ENCODE measurements around the gene CELF4. TPM values are rescaled to one million over a fixed set of nuclear protein-coding genes. Genes with fewer than 3 reads are reported as not detected.

CELF4 gene
- total and polyA plus RNA-seq, 10 of the 15 experiments (the other 5 are each of a cell fraction or from before 2014, with no cell fraction given), result 0.03 to 0.32 TPM; not detected in 8

DNA sequence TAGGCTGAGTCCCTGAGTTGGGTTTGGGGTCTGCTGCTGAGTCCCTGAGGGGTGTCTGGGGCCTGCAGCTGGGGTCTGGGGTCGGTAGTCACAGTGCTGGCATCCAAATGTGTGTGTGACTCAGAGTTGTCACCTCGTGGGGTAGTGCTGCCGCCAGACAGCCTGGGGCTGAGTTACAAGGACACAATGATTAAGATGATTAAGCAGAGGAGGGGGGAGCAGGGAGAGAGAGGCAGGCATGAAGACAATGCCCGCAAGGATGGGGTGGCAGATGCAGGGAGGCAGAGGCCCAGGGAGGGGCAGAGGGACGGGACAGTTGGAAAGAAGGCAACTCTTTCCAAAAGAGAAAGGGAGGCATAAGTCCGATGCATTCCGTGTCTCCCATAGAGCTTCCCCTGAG lies 120.2 kb downstream of the CELF4 start:
- no peak overlapping the region for H3K9ac ChIP-seq (ENCODE audit: control insufficient read depth, insufficient read depth, low read length)
- no peaks in the 10 kb centered on the region for H3K79me2 ChIP-seq (ENCODE audit: control insufficient read depth, insufficient read depth, low read length)
- no peaks in the 10 kb centered on the region for H3K9me3 ChIP-seq (replicated peaks; ENCODE audit: control insufficient read depth, insufficient read depth, low read length)
- no peaks in the 10 kb centered on the region for H4K20me1 ChIP-seq (ENCODE audit: control insufficient read depth, insufficient read depth)
- intact Hi-C loops (cut with micrococcal nuclease; ENCODE audit: unreplicated experiment), result no loop called here
- SMC1A ChIA-PET (ENCODE audit: uncharacterized antibody, unreplicated experiment), result no interaction called here
- H3K36me3 ChIP-seq (ENCODE audit: control insufficient read depth in 2 of 2, insufficient read depth in 2 of 2, low read length in 1 of 2), result no peaks in the 10 kb centered on the region
- no peak overlapping the region for H2AFZ ChIP-seq (ENCODE audit: control insufficient read depth, low read depth, low read length)
- no peak overlapping the region for H3K4me2 ChIP-seq (ENCODE audit: control insufficient read depth, insufficient read depth)
- BruUV-seq (replicated peaks), result no TSS peak
- in situ Hi-C loops (cut with MboI), result no loop called here
- CTCF ChIA-PET, result interaction anchor here (0.9 to 1.2 kb wide), 2 partner anchors 92 to 98 kb away, joined by 3 read pairs; no protein-coding TSS in a partner anchor
- H3K27ac ChIP-seq (ENCODE audit: control insufficient read depth, insufficient read depth), result no peak overlapping the region
- POLR2A ChIA-PET, result no interaction called here
- FAIRE-seq (no peak), ATAC-seq (no peak), DNase-seq (ENCODE audit: low read depth, low spot score) (no peak)
- H3K4me3 ChIP-seq, result no peak overlapping the region
- 41% methylated on average over 7 of the region's 7 CpGs for WGBS (ENCODE audit: insufficient coverage, insufficient replicate concordance, low lambda C conversion rate, missing lambda C conversion rate)
- RAD21 ChIA-PET (ENCODE audit: unreplicated experiment), result no interaction called here
- H3K27me3 ChIP-seq (replicated peaks in 1 of 2; ENCODE audit: control insufficient read depth in 2 of 2, insufficient read depth in 2 of 2, low read length in 1 of 2), result peaks cover 0 to 2% of the 10 kb centered on the region in 2 experiments; a peak in 1 of 4 replicates
- TF ChIP-seq TARDBP (IDR thresholded peaks at IDR 0.05; ENCODE audit: borderline replicate concordance) (no peak), RAD21 (IDR thresholded peaks at IDR 0.05; ENCODE audit: insufficient read depth, low read depth, low read length) (no peak), NBN (IDR thresholded peaks at IDR 0.05) (no peak), MXI1 (IDR thresholded peaks at IDR 0.05; ENCODE audit: low read depth, low read length) (no peak), KLF5 (IDR thresholded peaks at IDR 0.05; ENCODE audit: partially characterized antibody) (no peak), CBX3 (IDR thresholded peaks at IDR 0.05; ENCODE audit: borderline replicate concordance, low read depth) (no peak), CEBPB (IDR thresholded peaks at IDR 0.05; ENCODE audit: borderline replicate concordance in 1 of 2, low read depth in 2 of 2, low read length in 2 of 2) (no peak), RBBP5 (conservative IDR thresholded peaks at IDR 0.05) (no peak), BACH1 (IDR thresholded peaks at IDR 0.05; ENCODE audit: borderline replicate concordance) (no peak), SP1 (IDR thresholded peaks at IDR 0.05; ENCODE audit: low read depth, low read length) (no peak), RFX5 (IDR thresholded peaks at IDR 0.05; ENCODE audit: low read depth, low read length) (no peak), NFYA (IDR thresholded peaks at IDR 0.05; ENCODE audit: borderline replicate concordance, low read depth, low read length) (no peak), IRF5 (IDR thresholded peaks at IDR 0.05; ENCODE audit: borderline replicate concordance) (no peak), ZNF207 (IDR thresholded peaks at IDR 0.05; ENCODE audit: borderline replicate concordance) (no peak)
- no peaks in the 10 kb centered on the region; the same call in 1 of the 2 replicates for H3K4me1 ChIP-seq (ENCODE audit: control insufficient read depth, insufficient read depth, low read length)

Measured in GM12878 (cell line).